ENCODE data around the gene P2RX1.

Gene P2RX1

DNA sequence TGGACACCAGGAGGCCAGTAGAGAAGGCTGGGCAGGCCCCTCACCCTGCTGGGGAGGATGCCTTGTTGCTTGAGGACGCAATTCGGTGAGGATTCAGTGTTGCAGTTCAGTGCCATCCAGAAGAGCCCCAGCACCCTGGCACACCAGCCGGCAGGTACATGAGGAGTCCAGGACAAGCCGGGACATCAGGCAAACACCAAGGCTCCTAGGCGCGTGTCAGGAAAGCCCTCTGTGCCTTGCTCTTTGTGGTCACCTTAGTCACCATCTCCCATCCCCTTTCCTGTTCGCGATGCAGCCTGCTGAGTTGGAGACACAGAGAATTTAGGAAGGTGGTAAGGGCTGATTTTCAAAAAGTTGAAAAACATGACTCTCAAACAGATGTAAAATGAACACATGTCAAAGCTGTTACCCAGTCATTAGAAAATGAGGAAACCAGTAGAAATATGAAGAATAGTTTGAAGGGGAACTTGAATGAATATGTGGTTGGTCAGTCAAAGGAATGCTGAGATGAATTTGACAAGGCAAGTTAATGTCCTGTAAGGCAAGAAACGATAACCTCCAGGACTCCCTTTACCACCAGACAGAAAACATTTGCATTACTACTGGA, 67.9 kb downstream of the P2RX1 start:
- DNase-seq = no peak

DNA sequence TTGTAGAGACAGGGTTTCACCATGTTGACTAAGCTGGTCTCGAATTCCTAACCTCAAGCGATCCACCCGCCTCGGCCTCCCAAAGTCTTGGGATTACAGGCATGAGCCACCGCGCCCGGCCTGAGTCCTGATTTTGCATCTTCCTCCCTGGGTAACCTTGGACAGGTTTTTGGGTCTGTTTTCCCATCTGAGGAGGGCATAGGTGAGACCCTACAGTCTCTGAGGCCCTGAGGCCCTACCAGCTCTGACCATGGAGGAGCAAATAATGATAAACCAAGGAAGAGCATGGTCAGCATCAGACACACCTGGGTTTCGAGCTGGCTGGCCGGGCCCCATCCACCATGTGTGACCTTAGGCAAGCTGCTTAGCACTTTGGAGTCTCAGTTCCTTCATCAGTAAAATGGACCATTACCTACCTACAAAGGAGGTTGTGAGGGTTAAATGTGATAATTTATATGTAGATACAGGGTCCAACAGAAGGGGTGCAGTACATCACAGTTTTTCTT, 69.0 kb downstream of the P2RX1 start:
- no peak for DNase-seq

Data from activated CD8-positive, alpha-beta memory T cell treated with anti-CD3 and anti-CD28 coated beads for 24 hours (primary cell).